HG03280 (cell line): Measurements from ENCODE around the gene ERVFRD-1.

Source experiments
- ATAC-seq: cut with Tn5 transposase; IDR thresholded peaks from one replicate; pipeline ENCODE4 v1.9.1; 2021; ENCODE audit warnings: mild to moderate bottlenecking, moderate library complexity; ENCODE audit not compliant: unreplicated experiment

The ERVFRD-1 gene

GRCh38 chr6:11055127-11055627, 56.3 kb downstream of the ERVFRD-1 start:
- no peak for ATAC-seq

- no peak for ATAC-seq
Observed at GRCh38 chr6:11054722-11055121, 56.8 kb downstream of the ERVFRD-1 start.

- ATAC-seq, result no peak
Observed at GRCh38 chr6:11053307-11053706, 58.2 kb downstream of the ERVFRD-1 start.
